GM12878 (cell line): ENCODE results near the gene NSMCE3. TPM values are rescaled to one million over a fixed set of nuclear protein-coding genes. Genes with fewer than 3 reads are reported as not detected.

Experiments used
- ATAC-seq: fragments of 200-7000 bp; cut with Tn5 transposase; 3 replicates; pipeline ENCODE4 v1.9.1; 2020; ENCODE audit warnings: mild to moderate bottlenecking, moderate library complexity
- BruUV-seq: library from RNA; stranded (reverse); fragments of 400-500 nt; replicated peaks from 2 replicates; lab custom pipeline; 2021; lab: Mats Ljungman, UMichigan
- CTCF ChIA-PET: fragments of 300-600 bp; sonication (Branson Sonifier 250); formaldehyde crosslinking; extraction: SDS; loops from one replicate; lab custom pipeline; 2021; ENCODE audit warnings: inconsistent platforms; lab: Yijun Ruan, JAX
- POLR2A ChIA-PET: fragments of 350-600 bp; formaldehyde crosslinking; extraction: SDS; loops from one replicate; lab custom pipeline; 2021; ENCODE audit warnings: inconsistent platforms; lab: Charles Lee
- RAD21 ChIA-PET: fragments of 300-600 bp; sonication (Branson Sonifier 250); formaldehyde crosslinking; loops from one replicate; lab custom pipeline; 2023; ENCODE audit warnings: antibody characterized with exemption; ENCODE audit not compliant: unreplicated experiment; lab: Charles Lee
- SMC1A ChIA-PET: fragments of 300-600 bp; sonication (Branson Sonifier 250); formaldehyde crosslinking; loops from one replicate; lab custom pipeline; 2023; ENCODE audit not compliant: unreplicated experiment, uncharacterized antibody; lab: Charles Lee
- DNase-seq: peaks from one replicate; pipeline ENCODE4 v3.0.0-alpha.2; 2011; ENCODE audit warnings: low read depth, low spot score
- FAIRE-seq: peaks from 3 replicates; lab custom pipeline; 2011; peaks lifted over from hg19 to GRCh38; lab: Jason Lieb, UNC
- H2AFZ ChIP-seq: 2 replicates; pipeline ENCODE4 v1.6.0; 2011; ENCODE audit warnings: low read depth, low read length, control low read depth; ENCODE audit not compliant: control insufficient read depth
- H3K27ac ChIP-seq: 2 replicates; pipeline ENCODE4 v1.5.1; 2011; ENCODE audit warnings: control low read depth; ENCODE audit not compliant: control insufficient read depth, insufficient read depth
- H3K27me3 ChIP-seq, 2 experiments: replicated peaks in 1 of 2; 2 replicates each; pipeline versions ENCODE4 v1.6.0 to v1.6.1; 2011; ENCODE audit warnings: low read length in 1 of 2; ENCODE audit not compliant: control insufficient read depth in 2 of 2, insufficient read depth in 2 of 2
- H3K36me3 ChIP-seq, 2 experiments: 2 replicates each; pipeline ENCODE4 v1.5.1; 2011; ENCODE audit warnings: low read length in 1 of 2; ENCODE audit not compliant: control insufficient read depth in 2 of 2, insufficient read depth in 2 of 2
- H3K4me1 ChIP-seq: 2 replicates; pipeline ENCODE4 v1.6.1; 2011; ENCODE audit warnings: mild to moderate bottlenecking, low read length, moderate library complexity, mixed read lengths; ENCODE audit not compliant: control insufficient read depth, insufficient read depth
- H3K4me2 ChIP-seq: 2 replicates; pipeline ENCODE4 v1.6.0; 2011; ENCODE audit warnings: control low read depth; ENCODE audit not compliant: control insufficient read depth, insufficient read depth
- H3K4me3 ChIP-seq: fragments of 200-600 bp; sonication (generic); 2 replicates; pipeline ENCODE4 v1.5.1; 2016
- H3K79me2 ChIP-seq: 2 replicates; pipeline ENCODE4 v1.6.0; 2011; ENCODE audit warnings: low read length; ENCODE audit not compliant: control insufficient read depth, insufficient read depth
- H3K9ac ChIP-seq: 2 replicates; pipeline ENCODE4 v1.8.0; 2011; ENCODE audit warnings: low read length, control low read depth, mixed read lengths; ENCODE audit not compliant: control insufficient read depth, insufficient read depth
- H3K9me3 ChIP-seq: replicated peaks from 3 replicates; pipeline ENCODE4 v1.5.1; 2011; ENCODE audit warnings: mild to moderate bottlenecking, low read length; ENCODE audit not compliant: control insufficient read depth, insufficient read depth
- H4K20me1 ChIP-seq: 2 replicates; pipeline ENCODE4 v1.6.0; 2011; ENCODE audit not compliant: control insufficient read depth, insufficient read depth
- ATF2 ChIP-seq: IDR thresholded peaks from 2 replicates; pipeline ENCODE4 v1.6.1; 2012; ENCODE audit warnings: low read length, inconsistent platforms
- DPF2 ChIP-seq: fragments of 450-650 bp; IDR thresholded peaks from 2 replicates; pipeline ENCODE4 v1.6.1; 2017; ENCODE audit warnings: mild to moderate bottlenecking
- HCFC1 ChIP-seq: fragments of 150-350 bp; IDR thresholded peaks from 2 replicates; pipeline ENCODE4 v1.6.1; 2014; ENCODE audit warnings: low read length
- MYB ChIP-seq: fragments of 150-350 bp; IDR thresholded peaks from 2 replicates; pipeline ENCODE4 v1.6.1; 2014; ENCODE audit warnings: mild to moderate bottlenecking, low read depth, low read length, borderline replicate concordance
- MYC ChIP-seq: IDR thresholded peaks from 2 replicates; pipeline ENCODE4 v1.6.1; 2011; ENCODE audit warnings: mild to moderate bottlenecking, low read length, moderate library complexity, inconsistent platforms; ENCODE audit not compliant: insufficient read depth, insufficient replicate concordance, insufficient read length, severe bottlenecking
- NR2C1 ChIP-seq: fragments of 450-650 bp; IDR thresholded peaks from 2 replicates; pipeline ENCODE4 v1.6.1; 2017; ENCODE audit warnings: antibody characterized with exemption, mild to moderate bottlenecking, moderate library complexity
- RELA ChIP-seq: fragments of 450-650 bp; IDR thresholded peaks from 2 replicates; pipeline ENCODE4 v1.8.0; 2014; ENCODE audit warnings: borderline replicate concordance; ENCODE audit not compliant: partially characterized antibody
- WRNIP1 ChIP-seq: IDR thresholded peaks from 2 replicates; pipeline ENCODE4 v1.6.1; 2011; ENCODE audit warnings: low read depth, low read length, improper control_type of control experiment, borderline replicate concordance
- YY1 ChIP-seq: IDR thresholded peaks from 2 replicates; pipeline ENCODE4 v1.6.1; 2011; ENCODE audit warnings: low read depth, mild to moderate bottlenecking, low read length
- ZBED1 ChIP-seq: IDR thresholded peaks from 2 replicates; pipeline ENCODE4 v1.6.1; 2016; ENCODE audit warnings: borderline replicate concordance
- ZBTB40 ChIP-seq: fragments of 450-650 bp; IDR thresholded peaks from 2 replicates; pipeline ENCODE4 v1.6.1; 2016; ENCODE audit warnings: mild to moderate bottlenecking, moderate library complexity, borderline replicate concordance
- WGBS: methylation state at CpG from one replicate; pipeline ENCODE4 v1.1.6; 2016; ENCODE audit warnings: low lambda C conversion rate; ENCODE audit not compliant: insufficient replicate concordance, insufficient coverage; ENCODE audit errors: missing lambda C conversion rate; 5-methylcytosine and 5-hydroxymethylcytosine counted together
- in situ Hi-C: fragments of 300-500 bp; cut with MboI; formaldehyde crosslinking; loops from 9 replicates; pipeline ENCODE4 v1.14.3; 2018; ENCODE audit warnings: mixed read lengths
- intact Hi-C: fragments of 100-400 bp; cut with micrococcal nuclease; formaldehyde crosslinking; loops from one replicate; pipeline ENCODE4 v1.14.2; 2022; ENCODE audit not compliant: unreplicated experiment
- polyA plus RNA-seq, 11 experiments: library from polyadenylated mRNA; depleted of rRNA in 4 of 11; unstranded in 6 of 11; stranded (reverse) in 5 of 11; fragments of >200 nt; fragmentation: Nextera tagmentation in 4 of 11; fragmentation: Illumina TruSeq in 1 of 11; extraction: Ambion mirVana in 4 of 11; extraction: Trizol in 1 of 11; gene quantifications; 1 replicate in 1 of 11; 2 replicates in 10 of 11; pipeline versions ENCODE4 v1.2.1 to v1.2.3, GENCODE V29; 2011 to 2016; ENCODE audit warnings: inconsistent platforms in 2 of 11, missing spikeins in 2 of 11, low read depth in 1 of 11
- total RNA-seq, 4 experiments: library from RNA; depleted of rRNA in 3 of 4; stranded (reverse); fragments of >200 nt in 3 of 4; fragmentation: Illumina TruSeq in 1 of 4; extraction: Trizol in 1 of 4; gene quantifications; 2 replicates each; pipeline versions ENCODE4 v1.2.1 to v1.2.3, GENCODE V29; 2013 to 2021
- TF ChIP-seq, protein P1 (sequence below): IDR thresholded peaks from 2 replicates; pipeline ENCODE4 v1.6.1; 2012; ENCODE audit warnings: improper control_type of control experiment, low read depth, low read length; ENCODE audit not compliant: insufficient replicate concordance

The NSMCE3 gene
- total and polyA plus RNA-seq, 10 of the 15 experiments (the other 5 are each of a cell fraction or from before 2014, with no cell fraction given), result 3.7 to 30.0 (median 19.2) TPM

DNA sequence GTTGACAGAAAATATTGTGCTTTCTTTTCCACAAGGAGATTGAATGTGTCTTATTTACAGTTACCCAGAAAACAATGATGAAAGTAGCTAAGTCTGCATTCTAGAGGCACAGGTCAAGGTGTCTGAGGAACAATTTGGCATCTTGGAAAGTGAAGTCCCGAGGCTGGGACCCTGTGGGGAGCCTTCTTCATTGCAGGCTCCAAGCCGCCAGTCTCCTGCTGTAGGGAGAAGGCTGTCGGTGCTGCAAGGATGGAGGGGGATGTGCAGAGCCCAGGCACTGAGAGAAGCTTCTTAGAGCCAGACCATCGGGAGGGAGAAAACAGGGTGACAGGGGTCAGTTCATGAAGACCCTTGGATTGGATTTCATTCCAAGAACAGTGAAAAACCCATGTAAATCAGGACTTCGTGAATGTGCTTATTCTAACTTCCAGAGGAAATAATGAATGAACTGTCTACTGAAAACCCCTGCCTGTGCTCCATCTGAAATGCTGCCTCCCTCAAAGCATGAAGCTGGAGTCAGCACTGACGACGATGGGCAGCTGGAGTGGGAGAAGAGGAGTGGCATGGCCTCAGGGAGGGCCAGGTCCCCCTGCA is 25.2 kb upstream of the NSMCE3 start:
- no peak for ATAC-seq
- no peak for TF ChIP-seq ZBTB40
- TF ChIP-seq, protein P1, sequence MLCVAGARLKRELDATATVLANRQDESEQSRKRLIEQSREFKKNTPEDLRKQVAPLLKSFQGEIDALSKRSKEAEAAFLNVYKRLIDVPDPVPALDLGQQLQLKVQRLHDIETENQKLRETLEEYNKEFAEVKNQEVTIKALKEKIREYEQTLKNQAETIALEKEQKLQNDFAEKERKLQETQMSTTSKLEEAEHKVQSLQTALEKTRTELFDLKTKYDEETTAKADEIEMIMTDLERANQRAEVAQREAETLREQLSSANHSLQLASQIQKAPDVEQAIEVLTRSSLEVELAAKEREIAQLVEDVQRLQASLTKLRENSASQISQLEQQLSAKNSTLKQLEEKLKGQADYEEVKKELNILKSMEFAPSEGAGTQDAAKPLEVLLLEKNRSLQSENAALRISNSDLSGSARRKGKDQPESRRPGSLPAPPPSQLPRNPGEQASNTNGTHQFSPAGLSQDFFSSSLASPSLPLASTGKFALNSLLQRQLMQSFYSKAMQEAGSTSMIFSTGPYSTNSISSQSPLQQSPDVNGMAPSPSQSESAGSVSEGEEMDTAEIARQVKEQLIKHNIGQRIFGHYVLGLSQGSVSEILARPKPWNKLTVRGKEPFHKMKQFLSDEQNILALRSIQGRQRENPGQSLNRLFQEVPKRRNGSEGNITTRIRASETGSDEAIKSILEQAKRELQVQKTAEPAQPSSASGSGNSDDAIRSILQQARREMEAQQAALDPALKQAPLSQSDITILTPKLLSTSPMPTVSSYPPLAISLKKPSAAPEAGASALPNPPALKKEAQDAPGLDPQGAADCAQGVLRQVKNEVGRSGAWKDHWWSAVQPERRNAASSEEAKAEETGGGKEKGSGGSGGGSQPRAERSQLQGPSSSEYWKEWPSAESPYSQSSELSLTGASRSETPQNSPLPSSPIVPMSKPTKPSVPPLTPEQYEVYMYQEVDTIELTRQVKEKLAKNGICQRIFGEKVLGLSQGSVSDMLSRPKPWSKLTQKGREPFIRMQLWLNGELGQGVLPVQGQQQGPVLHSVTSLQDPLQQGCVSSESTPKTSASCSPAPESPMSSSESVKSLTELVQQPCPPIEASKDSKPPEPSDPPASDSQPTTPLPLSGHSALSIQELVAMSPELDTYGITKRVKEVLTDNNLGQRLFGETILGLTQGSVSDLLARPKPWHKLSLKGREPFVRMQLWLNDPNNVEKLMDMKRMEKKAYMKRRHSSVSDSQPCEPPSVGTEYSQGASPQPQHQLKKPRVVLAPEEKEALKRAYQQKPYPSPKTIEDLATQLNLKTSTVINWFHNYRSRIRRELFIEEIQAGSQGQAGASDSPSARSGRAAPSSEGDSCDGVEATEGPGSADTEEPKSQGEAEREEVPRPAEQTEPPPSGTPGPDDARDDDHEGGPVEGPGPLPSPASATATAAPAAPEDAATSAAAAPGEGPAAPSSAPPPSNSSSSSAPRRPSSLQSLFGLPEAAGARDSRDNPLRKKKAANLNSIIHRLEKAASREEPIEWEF, result no peak
- TF ChIP-seq MYC, result no peak
- no peak for TF ChIP-seq DPF2
- no peak for TF ChIP-seq YY1
- no peak for TF ChIP-seq WRNIP1
- no peak for TF ChIP-seq RELA
- no peak for TF ChIP-seq MYB
- no peak for TF ChIP-seq ZBED1
- TF ChIP-seq NR2C1, result no peak
- TF ChIP-seq ATF2, result no peak
- TF ChIP-seq HCFC1, result no peak

More for the DNA sequence above, 25.2 kb upstream of the NSMCE3 start:
- ChIA-PET CTCF (interaction anchor here (1.0 kb wide), 1 partner anchor 192 kb away, joined by 3 read pairs; no protein-coding TSS in a partner anchor), RAD21 (interaction anchor here (1.4 kb wide), 1 partner anchor 193 kb away, joined by 4 read pairs; no protein-coding TSS in a partner anchor), SMC1A (interaction anchor here (1.3 kb wide), 1 partner anchor 155 kb away, joined by 3 read pairs; no protein-coding TSS in a partner anchor), POLR2A (no interaction called here)
- Histone ChIP-seq H3K4me2 (no peak overlapping the region), H3K36me3 (no peaks in the 10 kb centered on the region), H3K79me2 (no peaks in the 10 kb centered on the region), H3K4me3 (no peak overlapping the region), H3K9me3 (no peaks in the 10 kb centered on the region), H4K20me1 (no peaks in the 10 kb centered on the region), H3K9ac (no peak overlapping the region), H3K27me3 (no peaks in the 10 kb centered on the region), H2AFZ (no peak overlapping the region), H3K4me1 (no peaks in the 10 kb centered on the region), H3K27ac (no peak overlapping the region)
- no TSS peak for BruUV-seq
- 44% methylated on average over 7 of the region's 7 CpGs for WGBS
- FAIRE-seq (no peak), DNase-seq (no peak)
- in situ Hi-C loops (no loop called here), intact Hi-C loops (loop anchor here (10.0 kb wide), 1 partner anchor 60 kb away; no protein-coding TSS in a partner anchor)
